GM19397 (cell line): ENCODE results near the gene GANC.

Source experiments
- ATAC-seq: cut with Tn5 transposase; IDR thresholded peaks from one replicate; pipeline ENCODE4 v1.9.1; 2021; ENCODE audit warnings: mild to moderate bottlenecking, moderate library complexity; ENCODE audit not compliant: unreplicated experiment

The GANC gene

GRCh38 chr15:42338500-42338899 is 65.5 kb downstream of the GANC start:
- no peak for ATAC-seq

- ATAC-seq: no peak
These were observed 70.7 kb downstream of the GANC start for GRCh38 chr15:42343596-42344232.

GRCh38 chr15:42344763-42345162 is 71.8 kb downstream of the GANC start:
- no peak for ATAC-seq

- ATAC-seq: no peak
These were observed 72.5 kb downstream of the GANC start for GRCh38 chr15:42345504-42345903.

GRCh38 chr15:42348083-42348482 is 75.1 kb downstream of the GANC start:
- no peak for ATAC-seq

GRCh38 chr15:42349186-42349585 is 76.2 kb downstream of the GANC start:
- ATAC-seq: no peak

- ATAC-seq: no peak
These were observed 79.4 kb downstream of the GANC start for GRCh38 chr15:42352401-42352800.

- ATAC-seq: no peak
These were observed 80.1 kb downstream of the GANC start for GRCh38 chr15:42353061-42353460.

- ATAC-seq: no peak
These were observed 81.8 kb downstream of the GANC start for GRCh38 chr15:42354824-42355223.

GRCh38 chr15:42355291-42355690 is 82.3 kb downstream of the GANC start:
- no peak for ATAC-seq

GRCh38 chr15:42356851-42357250 is 83.8 kb downstream of the GANC start:
- ATAC-seq: no peak

- no peak for ATAC-seq
These were observed 85.1 kb downstream of the GANC start for GRCh38 chr15:42358141-42358540.

GRCh38 chr15:42359249-42359648 is 86.2 kb downstream of the GANC start, which contains the start of gene CAPN3:
Gene CAPN3 (plus strand): TSS chr15:42359501. CDS start chr15:42359806, 305 bp downstream.
- ATAC-seq: no peak

GRCh38 chr15:42359985-42360384 is 87.0 kb downstream of the GANC start:
- no peak for ATAC-seq

- no peak for ATAC-seq
These were observed 87.6 kb downstream of the GANC start for GRCh38 chr15:42360535-42361112.

GRCh38 chr15:42363487-42363886 is 90.5 kb downstream of the GANC start:
- no peak for ATAC-seq

GRCh38 chr15:42363942-42364341 is 90.9 kb downstream of the GANC start:
- no peak for ATAC-seq

GRCh38 chr15:42364529-42364928 is 91.5 kb downstream of the GANC start:
- no peak for ATAC-seq

GRCh38 chr15:42365921-42366550 is 93.0 kb downstream of the GANC start:
- ATAC-seq: no peak

GRCh38 chr15:42367041-42367440 is 94.0 kb downstream of the GANC start:
- ATAC-seq: no peak

- no peak for ATAC-seq
These were observed 95.1 kb downstream of the GANC start for GRCh38 chr15:42368096-42368495.

GRCh38 chr15:42371096-42371495 is 98.1 kb downstream of the GANC start:
- no peak for ATAC-seq
